ACC112 (cell line): ENCODE data around the gene CFTR.

Source experiments
- H2AFZ ChIP-seq: fragments of 200-600 bp; sonication (generic); one replicate; pipeline ENCODE4 v1.6.0; 2017; ENCODE audit warnings: antibody characterized with exemption, low read length; ENCODE audit not compliant: unreplicated experiment
- H3K27ac ChIP-seq: fragments of 200-600 bp; sonication (generic); 2 replicates; pipeline ENCODE4 v1.5.1; 2014; ENCODE audit warnings: low read depth, mild to moderate bottlenecking, antibody characterized with exemption, low read length, moderate library complexity
- H3K27me3 ChIP-seq: fragments of 200-600 bp; sonication (generic); 2 replicates; pipeline ENCODE4 v1.6.1; 2014; ENCODE audit warnings: mild to moderate bottlenecking, antibody characterized with exemption, low read length, moderate library complexity, mixed read lengths; ENCODE audit not compliant: insufficient read depth
- H3K36me3 ChIP-seq: fragments of 200-600 bp; sonication (generic); 2 replicates; pipeline ENCODE4 v1.6.1; 2016; ENCODE audit warnings: mild to moderate bottlenecking, antibody characterized with exemption, low read length, moderate library complexity, mixed read lengths; ENCODE audit not compliant: insufficient read depth
- H3K4me1 ChIP-seq: fragments of 200-600 bp; sonication (generic); one replicate; pipeline ENCODE4 v1.6.1; 2016; ENCODE audit warnings: low read length, mixed read lengths; ENCODE audit not compliant: insufficient read depth, unreplicated experiment, control insufficient read depth
- H3K4me3 ChIP-seq: fragments of 200-600 bp; sonication (generic); 2 replicates; pipeline ENCODE4 v1.5.1; 2014; ENCODE audit warnings: mild to moderate bottlenecking, low read depth, low read length
- H3K79me2 ChIP-seq: fragments of 200-600 bp; sonication (generic); one replicate; pipeline ENCODE4 v1.6.0; 2016; ENCODE audit warnings: low read length; ENCODE audit not compliant: control insufficient read depth, unreplicated experiment, insufficient read depth

CFTR gene

GRCh38 chr7:117550625-117551024 is 70.8 kb downstream of the CFTR start:
- Histone ChIP-seq H3K27me3 (no peaks in the 10 kb centered on the region), H3K4me3 (no peak overlapping the region), H3K79me2 (no peaks in the 10 kb centered on the region), H3K4me1 (no peaks in the 10 kb centered on the region), H3K36me3 (no peaks in the 10 kb centered on the region), H2AFZ (no peak overlapping the region), H3K27ac (no peak overlapping the region)

- no peaks in the 10 kb centered on the region for H3K79me2 ChIP-seq
- no peak overlapping the region for H3K4me3 ChIP-seq
- no peak overlapping the region for H2AFZ ChIP-seq
- H3K4me1 ChIP-seq: no peaks in the 10 kb centered on the region
- no peak overlapping the region for H3K27ac ChIP-seq
- no peaks in the 10 kb centered on the region for H3K36me3 ChIP-seq
- H3K27me3 ChIP-seq: no peaks in the 10 kb centered on the region
Measured at GRCh38 chr7:117552660-117553059, 72.8 kb downstream of the CFTR start.

GRCh38 chr7:117555260-117555659 is 75.4 kb downstream of the CFTR start:
- H3K27ac ChIP-seq: no peak overlapping the region
- no peaks in the 10 kb centered on the region for H3K36me3 ChIP-seq
- no peaks in the 10 kb centered on the region for H3K79me2 ChIP-seq
- H3K4me1 ChIP-seq: no peaks in the 10 kb centered on the region
- H3K4me3 ChIP-seq: no peak overlapping the region
- no peak overlapping the region for H2AFZ ChIP-seq
- no peaks in the 10 kb centered on the region for H3K27me3 ChIP-seq

- no peak overlapping the region for H2AFZ ChIP-seq
- no peaks in the 10 kb centered on the region for H3K27me3 ChIP-seq
- no peak overlapping the region for H3K4me3 ChIP-seq
- no peaks in the 10 kb centered on the region for H3K36me3 ChIP-seq
- no peaks in the 10 kb centered on the region for H3K79me2 ChIP-seq
- H3K4me1 ChIP-seq: no peaks in the 10 kb centered on the region
- H3K27ac ChIP-seq: no peak overlapping the region
Measured at GRCh38 chr7:117559391-117559790, 79.6 kb downstream of the CFTR start.

- Histone ChIP-seq H3K27me3 (no peaks in the 10 kb centered on the region), H3K79me2 (no peaks in the 10 kb centered on the region), H3K27ac (no peak overlapping the region), H3K4me3 (no peak overlapping the region), H3K36me3 (no peaks in the 10 kb centered on the region), H3K4me1 (no peaks in the 10 kb centered on the region), H2AFZ (no peak overlapping the region)
Measured at GRCh38 chr7:117560030-117560429, 80.2 kb downstream of the CFTR start.

- Histone ChIP-seq H2AFZ (no peak overlapping the region), H3K27me3 (no peaks in the 10 kb centered on the region), H3K27ac (no peak overlapping the region), H3K4me1 (no peaks in the 10 kb centered on the region), H3K4me3 (no peak overlapping the region), H3K79me2 (no peaks in the 10 kb centered on the region), H3K36me3 (no peaks in the 10 kb centered on the region)
Measured at GRCh38 chr7:117562759-117563158, 82.9 kb downstream of the CFTR start.

- no peak overlapping the region for H2AFZ ChIP-seq
- no peaks in the 10 kb centered on the region for H3K27me3 ChIP-seq
- no peak overlapping the region for H3K27ac ChIP-seq
- H3K4me1 ChIP-seq: no peaks in the 10 kb centered on the region
- H3K79me2 ChIP-seq: no peaks in the 10 kb centered on the region
- H3K4me3 ChIP-seq: no peak overlapping the region
- H3K36me3 ChIP-seq: no peaks in the 10 kb centered on the region
Measured at GRCh38 chr7:117564080-117564479, 84.3 kb downstream of the CFTR start.

GRCh38 chr7:117564627-117565026 is 84.8 kb downstream of the CFTR start:
- Histone ChIP-seq H3K4me1 (no peaks in the 10 kb centered on the region), H3K27me3 (no peaks in the 10 kb centered on the region), H3K27ac (no peak overlapping the region), H3K79me2 (no peaks in the 10 kb centered on the region), H2AFZ (no peak overlapping the region), H3K36me3 (no peaks in the 10 kb centered on the region), H3K4me3 (no peak overlapping the region)

- no peaks in the 10 kb centered on the region for H3K79me2 ChIP-seq
- no peak overlapping the region for H2AFZ ChIP-seq
- no peak overlapping the region for H3K27ac ChIP-seq
- no peaks in the 10 kb centered on the region for H3K4me1 ChIP-seq
- no peak overlapping the region for H3K4me3 ChIP-seq
- H3K27me3 ChIP-seq: no peaks in the 10 kb centered on the region
- no peaks in the 10 kb centered on the region for H3K36me3 ChIP-seq
Measured at GRCh38 chr7:117565226-117565625, 85.4 kb downstream of the CFTR start.

- H3K4me3 ChIP-seq: no peak overlapping the region
- H3K79me2 ChIP-seq: no peaks in the 10 kb centered on the region
- no peak overlapping the region for H3K27ac ChIP-seq
- no peaks in the 10 kb centered on the region for H3K36me3 ChIP-seq
- no peaks in the 10 kb centered on the region for H3K27me3 ChIP-seq
- H3K4me1 ChIP-seq: no peaks in the 10 kb centered on the region
- no peak overlapping the region for H2AFZ ChIP-seq
Measured at GRCh38 chr7:117567781-117568180, 88.0 kb downstream of the CFTR start.

GRCh38 chr7:117572856-117573620 is 93.2 kb downstream of the CFTR start:
- Histone ChIP-seq H3K36me3 (no peaks in the 10 kb centered on the region), H2AFZ (no peak overlapping the region), H3K4me3 (no peak overlapping the region), H3K27ac (no peak overlapping the region), H3K4me1 (peaks cover 5% of the 10 kb centered on the region), H3K79me2 (no peaks in the 10 kb centered on the region), H3K27me3 (no peaks in the 10 kb centered on the region)
